NAMALWA (cell line): ENCODE measurements around the gene SFMBT1.
"Not testable (repeated sequence)": the region's sequence is repeated elsewhere in the genome, so short reads cannot be mapped to it uniquely, and the experiment has no call there.

ENCODE experiments used
- DNase-seq: peaks from one replicate; pipeline ENCODE4 v3.0.0-alpha.2; 2015; ENCODE audit warnings: low spot score

SFMBT1 gene

DNA sequence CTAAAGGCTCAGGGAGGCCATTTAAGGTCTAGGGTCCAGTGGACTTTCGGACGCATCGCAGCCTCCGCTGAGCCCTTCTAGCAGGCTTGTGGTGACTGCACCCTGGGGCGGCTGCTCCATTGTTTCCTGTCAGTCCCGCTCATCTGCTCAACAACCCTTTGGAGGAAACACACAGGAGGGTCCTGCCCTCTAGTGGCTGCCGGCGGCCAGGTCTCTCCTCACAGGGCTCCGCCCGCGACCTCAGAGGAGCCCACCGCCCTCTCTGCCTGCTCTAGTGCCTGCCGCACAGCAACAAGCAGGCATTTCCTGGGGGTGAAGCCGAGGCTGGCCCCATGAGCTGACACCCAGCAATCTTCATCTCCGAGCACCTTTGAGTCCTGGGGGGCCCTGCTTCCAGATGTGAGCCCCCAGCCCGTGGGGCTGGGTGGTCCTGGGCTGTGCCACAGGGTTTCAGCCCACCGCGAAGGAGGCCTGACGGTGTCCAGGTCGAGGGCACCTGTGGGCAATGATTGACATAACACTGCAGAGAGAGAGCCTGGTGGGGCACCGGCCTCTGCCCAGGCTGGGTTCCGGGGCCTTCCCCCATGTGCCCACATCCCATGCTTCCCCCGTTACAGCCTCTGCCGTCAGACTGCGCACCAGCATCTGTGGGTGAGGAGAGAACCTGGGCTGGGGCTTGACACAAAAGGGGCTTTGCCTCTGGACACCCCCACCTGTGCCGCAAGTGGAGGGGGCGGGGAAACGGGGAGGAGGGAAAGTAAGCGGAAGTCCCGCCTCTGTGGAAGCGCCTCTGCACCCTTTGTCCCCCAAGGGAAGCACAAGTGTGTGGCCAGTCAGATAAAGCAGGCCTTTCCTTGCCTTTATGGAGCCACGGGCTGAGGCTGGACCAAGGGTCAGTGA is 27.0 kb upstream of the SFMBT1 start:
- peak; percentile 81 for DNase-seq

DNA sequence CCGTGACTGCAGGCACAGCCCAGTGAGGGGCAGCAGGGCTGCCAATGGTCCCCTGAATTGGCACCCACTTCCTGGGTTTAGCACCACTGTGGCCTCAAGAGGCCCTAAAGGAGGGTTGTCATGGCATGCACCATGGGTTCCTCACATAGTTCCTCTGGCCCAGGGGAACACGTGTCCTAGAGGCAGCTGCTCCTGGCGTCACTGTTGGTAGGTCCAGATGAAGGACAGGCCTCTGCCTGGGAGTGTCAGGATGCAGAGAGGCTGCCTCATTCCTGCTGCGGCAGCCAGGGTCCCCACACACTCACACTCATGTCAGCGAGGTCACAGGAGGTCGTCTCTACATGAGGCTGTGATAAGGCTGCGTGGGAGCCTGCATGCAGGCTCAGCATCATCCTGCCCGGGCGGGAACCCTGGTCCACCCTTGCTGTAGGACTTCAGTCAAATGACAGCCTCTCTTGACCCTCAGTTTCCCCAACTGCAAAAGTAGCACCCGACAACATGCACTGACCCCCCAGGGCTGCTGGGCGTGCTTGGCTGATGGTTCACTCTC is 26.1 kb upstream of the SFMBT1 start:
- DNase-seq: no peak

DNA sequence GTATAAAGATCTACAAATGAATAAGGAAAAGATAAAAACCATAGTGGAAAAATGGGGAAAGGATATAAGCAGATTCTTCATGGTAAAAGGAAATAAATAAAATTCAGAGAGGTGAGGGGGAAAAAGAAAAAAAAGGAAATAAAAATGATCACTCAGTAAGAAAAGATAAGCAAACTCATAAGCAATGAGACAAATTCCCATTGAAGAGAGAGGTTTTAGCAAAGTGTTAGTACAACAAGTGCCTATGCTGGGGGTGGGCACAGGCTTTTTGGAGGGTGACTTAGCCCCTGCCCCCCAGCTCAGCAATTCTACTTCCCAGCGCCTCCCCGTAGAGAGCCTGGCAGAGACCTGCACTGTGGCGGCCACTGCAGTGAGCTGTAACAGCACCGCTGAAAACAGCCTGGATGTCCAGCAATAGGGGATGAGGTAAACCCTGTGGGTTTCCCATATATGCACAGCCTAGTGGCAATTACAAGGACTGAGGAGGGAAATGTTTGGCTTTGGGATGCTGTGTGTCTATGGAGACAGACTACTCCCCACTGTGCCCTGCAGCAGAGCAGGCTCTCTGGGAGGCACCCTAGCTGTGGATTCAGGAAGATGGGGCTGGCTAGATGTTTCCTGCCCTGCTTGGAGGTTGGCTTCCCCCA is 23.7 kb upstream of the SFMBT1 start:
- no peak for DNase-seq

DNA sequence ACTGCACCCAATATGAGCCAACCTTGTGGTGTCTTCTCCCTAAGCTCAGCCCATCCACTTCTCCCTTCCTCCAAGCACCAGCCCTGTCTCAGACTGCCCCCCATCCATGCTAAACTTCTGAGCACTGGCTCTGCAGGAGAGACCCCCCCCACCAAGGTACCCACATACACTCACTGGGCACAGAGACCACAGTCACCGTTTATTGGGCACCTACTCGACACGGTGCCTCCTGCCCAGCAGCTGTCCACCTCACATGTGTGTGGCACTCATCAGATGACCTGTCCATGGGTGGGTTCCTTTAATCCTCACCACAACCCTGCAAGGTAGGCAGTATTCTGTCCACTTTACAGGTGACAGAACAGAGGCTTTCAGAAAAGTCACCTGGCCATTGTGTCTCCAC is 22.3 kb upstream of the SFMBT1 start:
- DNase-seq: no peak

DNA sequence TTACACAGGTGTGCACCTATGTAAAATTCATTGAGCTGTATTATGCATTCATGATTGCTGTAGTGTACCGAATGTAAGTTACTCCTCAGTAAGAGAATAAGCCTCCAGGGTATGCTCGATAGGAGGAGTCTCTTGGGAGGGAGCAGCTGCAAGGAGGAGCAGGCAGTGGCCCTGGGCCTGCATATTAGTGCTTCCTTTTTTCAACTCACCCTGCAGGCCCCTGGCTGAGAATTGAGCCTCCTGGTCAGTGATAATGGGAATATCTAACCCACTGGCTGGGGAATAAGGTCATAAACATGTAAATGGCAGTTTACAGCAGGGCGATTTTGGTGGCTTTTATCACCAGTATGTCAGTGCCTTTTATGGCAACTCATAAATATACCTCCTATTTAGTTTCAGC is 21.7 kb upstream of the SFMBT1 start:
- no peak for DNase-seq

DNA sequence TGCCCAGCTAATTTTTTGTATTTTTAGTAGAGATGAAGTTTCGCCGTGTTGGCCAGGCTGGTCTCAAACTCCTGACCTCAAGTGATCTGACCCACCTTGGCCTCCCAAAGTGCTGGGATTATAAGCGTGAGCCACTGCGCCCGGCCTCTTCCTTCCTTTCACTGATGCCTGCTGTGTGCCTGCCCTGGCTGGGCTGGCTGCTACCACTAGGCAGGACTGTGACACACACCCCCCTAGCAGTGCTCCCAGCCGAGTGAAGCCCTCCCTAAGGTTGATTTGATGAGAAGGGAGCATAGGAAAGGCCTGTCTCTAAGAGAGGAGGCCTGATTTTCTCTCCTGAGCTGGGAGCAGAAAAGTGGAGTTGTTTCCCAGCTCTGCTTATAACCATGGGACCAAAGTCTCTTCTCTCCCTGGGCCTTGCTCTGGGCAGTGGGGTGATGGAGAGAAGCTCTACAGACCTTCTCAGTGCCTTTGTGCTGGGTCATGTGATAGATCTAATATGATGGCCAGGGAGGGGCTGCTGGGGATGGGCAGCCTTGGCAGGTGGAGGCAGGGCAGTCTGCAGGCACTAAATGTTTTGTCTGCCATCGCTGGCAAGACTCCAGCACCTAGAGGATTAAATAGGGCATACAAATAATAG is 20.1 kb upstream of the SFMBT1 start:
- no peak for DNase-seq

DNA sequence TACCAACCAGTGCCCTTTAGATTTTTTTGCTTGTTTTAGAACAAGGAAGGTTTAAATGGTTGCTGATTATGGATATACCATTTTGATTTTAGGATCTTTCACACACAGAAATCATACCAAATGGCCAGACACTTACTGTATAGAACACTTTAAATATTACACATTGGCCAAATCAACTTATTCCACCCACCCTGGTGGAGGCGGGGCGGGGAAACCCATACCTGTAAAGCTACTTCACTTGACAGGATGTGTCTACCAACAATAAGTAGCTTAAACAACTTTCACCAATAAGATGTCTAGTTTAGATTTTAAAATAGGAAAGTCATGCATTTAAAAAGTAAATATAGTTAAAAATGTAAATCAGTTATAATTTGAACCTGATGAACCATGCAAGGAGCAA is 17.0 kb upstream of the SFMBT1 start:
- DNase-seq: no peak

DNA sequence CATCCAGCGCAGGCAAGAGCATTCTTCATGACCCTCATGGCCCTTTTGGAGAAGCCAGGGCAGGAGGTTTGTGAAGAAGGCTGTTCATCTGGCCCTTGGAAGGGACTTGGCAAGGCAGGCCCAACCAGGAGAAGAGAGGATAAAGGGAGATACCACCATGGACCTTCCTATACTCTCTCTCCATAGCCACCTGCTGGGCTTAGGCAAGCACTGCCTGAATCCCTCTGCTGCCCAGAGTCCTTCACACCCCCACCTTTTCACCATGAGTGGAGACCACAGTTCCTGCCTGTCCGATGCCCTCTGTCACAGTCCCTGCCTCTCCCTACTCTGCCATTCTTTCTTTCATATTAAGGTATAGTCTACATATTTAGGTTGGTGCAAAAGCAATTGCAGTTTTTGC is 10.6 kb upstream of the SFMBT1 start:
- DNase-seq: peak; percentile 12

DNA sequence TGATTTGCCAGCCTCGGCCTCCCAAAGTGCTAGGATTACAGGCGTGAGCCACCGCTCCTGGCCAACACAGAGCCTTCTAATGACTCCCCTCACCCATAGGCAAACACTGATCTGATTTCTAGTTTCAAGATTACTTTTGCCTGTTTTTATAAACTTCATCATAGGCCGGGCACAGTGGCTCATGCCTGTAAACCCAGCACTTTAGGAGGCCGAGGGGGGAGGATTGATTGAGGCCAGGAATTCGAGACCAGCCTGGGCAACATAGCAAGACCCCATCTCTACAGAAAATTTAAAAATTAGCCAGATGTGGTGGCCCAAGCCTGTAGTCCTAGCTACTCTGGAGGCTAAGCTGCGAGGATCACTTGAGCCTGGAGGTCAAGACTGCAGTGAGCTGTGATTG is 8.4 kb upstream of the SFMBT1 start:
- DNase-seq: not testable (repeated sequence)

DNA sequence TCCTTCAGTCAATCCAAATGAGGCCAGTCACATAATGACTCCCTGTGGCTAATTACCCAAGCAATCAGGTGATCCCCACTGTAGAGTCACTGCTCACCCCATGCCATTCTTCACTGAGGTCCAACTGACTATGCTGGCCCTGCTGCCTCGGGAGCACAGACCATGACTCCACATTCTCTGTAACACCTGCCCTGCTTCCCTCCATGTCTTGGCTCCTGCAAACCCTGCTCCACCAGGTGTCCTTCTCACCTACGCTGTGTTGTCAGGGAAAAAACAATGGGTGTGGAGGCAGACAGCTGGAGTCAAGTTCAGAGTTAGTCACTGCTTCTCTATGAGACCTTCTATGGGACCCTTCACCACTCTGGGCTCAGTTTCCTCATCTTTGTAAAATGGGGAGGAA is 6.1 kb upstream of the SFMBT1 start:
- no peak for DNase-seq

DNA sequence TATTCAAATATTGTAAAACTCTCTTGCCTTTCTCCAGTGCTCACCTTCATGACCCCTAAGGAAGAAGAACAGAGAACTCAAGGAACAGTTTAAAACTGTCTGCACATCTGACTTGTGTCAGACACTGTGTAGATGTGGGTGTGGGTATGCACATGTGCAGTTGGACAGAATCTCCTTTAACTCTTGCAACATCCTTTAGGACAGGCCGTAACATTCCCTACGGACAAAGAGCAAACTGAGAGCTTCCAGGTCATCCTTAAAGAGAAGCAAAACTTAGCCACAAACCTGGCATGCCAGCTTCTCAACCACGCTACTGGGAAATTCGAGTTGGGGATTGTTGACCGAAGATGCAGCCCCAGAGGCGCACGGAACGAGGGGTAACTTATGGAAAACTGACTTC is 4.1 kb upstream of the SFMBT1 start:
- no peak for DNase-seq

DNA sequence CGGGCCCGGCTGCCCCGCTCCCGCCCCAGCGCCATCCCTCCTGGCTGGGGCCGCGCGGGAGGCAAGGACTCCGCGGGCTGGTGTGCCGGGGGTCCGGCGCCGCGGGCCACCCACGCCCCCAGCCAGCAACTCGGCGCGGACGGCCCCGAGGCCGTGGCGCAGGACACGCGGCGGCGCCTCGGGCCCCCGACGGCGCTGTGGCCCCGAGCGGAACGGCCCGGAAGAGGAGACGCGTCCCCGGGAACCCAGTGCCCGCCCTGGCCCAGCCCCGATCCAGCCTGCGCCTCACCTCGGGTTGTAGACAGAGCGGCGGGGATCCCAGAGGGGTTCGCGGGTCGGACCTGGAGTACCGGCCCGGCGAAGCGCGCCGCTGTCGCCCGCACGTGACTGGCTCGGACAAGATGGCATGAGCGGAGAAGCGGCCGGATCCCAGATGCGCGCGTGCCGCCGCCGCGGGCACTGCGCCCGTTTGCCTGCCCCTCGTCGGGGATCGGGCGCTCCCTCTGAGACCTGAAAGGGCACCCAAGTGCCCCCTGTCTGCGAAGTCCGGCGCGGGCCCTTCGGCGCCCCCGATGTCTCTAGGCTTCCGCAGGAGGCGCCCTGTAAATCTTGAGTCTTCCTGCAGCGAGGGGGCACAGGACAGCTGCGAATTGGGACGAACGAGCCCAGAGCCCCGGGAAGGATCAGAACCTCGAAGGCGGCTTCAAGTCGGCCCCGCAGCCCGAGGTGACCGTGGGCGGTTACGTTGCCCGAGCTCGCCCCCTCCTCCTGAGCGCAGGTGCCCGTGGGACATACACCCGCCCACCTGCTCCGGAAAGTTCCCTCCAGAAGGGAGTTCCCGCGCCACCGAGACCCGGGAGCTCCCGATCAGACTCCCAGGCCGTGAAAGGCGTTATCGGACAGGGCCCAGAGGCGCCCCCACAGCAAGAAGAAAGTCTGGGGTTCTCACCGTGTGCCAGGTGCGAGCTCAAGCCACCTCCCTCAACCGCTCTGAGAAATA is 598 bp upstream of the SFMBT1 start:
- no peak for DNase-seq

DNA sequence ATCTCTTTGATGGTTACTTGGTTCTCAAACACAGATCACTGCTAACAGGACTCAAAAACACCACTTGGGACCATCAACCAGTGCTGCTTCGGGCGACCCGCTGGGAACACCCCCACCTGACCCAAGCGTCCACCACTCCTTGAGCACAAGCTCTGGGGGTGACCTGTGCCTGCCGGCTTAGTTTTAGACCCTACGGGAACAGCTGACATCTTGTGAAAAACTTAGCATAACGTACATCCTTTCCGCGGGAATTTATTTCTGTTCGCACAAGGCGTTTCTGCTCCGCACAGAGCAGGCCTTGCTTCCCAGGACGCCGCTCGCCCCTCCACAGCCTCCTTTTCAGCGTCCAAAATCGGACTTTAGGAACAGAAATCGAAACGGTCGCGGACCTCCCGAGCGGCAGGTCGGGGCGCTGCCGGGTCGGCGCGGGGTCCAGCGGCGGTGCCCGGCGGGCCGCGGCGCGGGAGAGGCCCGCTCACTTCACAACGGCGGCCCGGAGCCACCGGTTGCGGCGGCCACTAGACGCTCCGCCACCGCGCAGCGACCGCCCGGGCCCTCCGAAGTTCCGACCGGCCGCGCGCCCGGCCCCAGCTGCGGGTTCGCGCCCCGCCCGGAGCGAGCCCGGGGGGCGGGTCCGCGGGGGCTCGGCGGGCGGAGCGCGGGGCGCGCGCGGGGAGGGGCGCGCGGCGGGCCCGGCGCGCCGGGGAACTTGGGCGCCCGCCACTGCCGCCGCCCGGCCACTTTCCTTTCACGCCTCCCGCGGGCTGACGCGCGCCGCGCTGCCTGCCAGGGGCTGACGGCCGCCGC is 959 bp downstream of the SFMBT1 start:
- DNase-seq: peak; percentile 39

DNA sequence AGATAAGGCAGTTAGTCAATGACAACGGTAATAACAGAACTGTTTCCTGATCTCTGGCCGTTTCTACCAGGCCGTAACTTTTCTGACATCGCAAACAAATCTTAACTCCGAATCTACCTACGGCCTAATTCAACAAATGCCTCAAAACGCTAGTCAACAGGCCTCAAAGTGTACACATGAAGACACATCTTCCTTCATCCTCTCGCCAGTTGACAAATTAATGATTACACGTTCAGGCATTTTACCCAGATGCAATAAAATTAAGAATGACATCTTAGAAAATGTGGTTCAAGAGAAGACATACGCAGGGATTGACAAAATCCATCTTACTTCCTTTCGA is 1.5 kb downstream of the SFMBT1 start:
- DNase-seq: peak; percentile 16

DNA sequence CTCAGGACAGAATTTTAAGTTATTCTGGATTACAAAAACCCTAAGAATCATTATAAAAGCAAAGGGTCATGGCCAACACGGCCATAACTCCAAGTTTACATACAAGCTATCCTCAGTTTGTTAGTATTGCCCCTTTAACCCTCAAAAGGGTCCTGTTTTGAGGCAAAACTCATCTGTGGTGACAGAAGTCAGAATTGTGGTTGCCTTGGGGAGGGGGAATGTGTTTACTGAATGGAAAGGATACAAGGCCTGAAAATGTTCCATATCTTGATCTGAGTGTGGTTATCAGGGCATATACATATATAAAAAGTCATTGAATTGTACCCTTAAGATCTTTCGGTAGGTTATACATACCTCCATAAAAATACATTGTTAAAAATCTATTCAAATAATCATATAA is 2.1 kb downstream of the SFMBT1 start:
- DNase-seq: no peak

DNA sequence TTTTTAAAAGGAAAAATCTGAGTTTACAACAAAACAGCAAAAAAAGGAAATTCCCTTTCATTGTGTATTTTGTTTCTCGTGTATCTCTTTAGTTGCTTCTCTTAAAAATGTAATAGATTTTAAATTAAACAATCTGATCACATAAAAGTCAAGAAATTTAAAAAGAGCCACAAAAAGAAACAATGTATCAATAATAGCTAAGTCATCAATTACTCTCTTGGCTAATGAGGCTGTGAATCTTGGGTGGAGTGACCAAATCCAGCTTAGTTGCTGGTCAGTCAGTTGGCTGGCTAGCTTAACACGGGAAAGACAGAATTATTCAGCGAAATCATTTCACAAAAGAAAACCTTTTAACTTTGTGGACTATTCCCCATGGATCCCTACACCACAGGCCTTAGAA is 3.2 kb downstream of the SFMBT1 start:
- no peak for DNase-seq

DNA sequence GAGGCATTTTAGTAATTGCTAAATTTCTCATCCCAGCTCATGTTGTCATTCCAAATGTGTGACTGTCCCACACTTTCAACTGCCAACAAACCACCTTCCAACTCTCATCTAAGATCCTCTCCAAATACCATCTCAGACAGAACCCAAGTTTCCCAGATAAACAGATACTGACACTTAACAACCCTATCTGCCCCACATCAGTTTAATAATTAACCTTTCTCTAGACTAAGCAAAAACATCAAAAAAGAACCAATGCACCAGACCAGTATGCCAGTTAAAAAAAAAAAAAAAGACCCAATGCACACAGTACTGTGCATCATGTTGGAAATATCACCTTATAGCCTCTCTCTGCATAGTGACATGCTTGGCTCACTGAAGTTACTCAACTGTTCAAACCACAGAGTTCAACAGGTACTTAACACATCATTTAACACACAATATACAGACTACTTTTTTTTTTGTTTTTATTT is 5.5 kb downstream of the SFMBT1 start:
- DNase-seq: no peak

DNA sequence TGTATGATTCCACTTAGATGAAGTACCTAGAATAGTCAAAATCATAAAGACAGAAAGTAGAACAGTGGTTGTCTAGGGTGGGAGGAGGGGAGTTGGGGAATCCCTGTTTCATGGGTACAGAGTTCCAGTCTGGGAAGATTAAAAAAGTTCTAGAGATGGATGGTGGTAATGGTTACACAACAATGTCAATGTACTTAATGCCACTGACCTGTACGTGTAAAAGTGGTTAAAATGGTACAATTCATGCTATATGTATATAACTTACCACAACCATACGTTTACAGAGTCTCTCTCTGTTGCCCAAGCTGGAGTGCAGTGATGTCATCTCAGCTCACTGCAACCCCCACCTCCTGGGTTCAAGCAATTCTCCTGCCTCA is 6.5 kb downstream of the SFMBT1 start:
- DNase-seq: no peak

DNA sequence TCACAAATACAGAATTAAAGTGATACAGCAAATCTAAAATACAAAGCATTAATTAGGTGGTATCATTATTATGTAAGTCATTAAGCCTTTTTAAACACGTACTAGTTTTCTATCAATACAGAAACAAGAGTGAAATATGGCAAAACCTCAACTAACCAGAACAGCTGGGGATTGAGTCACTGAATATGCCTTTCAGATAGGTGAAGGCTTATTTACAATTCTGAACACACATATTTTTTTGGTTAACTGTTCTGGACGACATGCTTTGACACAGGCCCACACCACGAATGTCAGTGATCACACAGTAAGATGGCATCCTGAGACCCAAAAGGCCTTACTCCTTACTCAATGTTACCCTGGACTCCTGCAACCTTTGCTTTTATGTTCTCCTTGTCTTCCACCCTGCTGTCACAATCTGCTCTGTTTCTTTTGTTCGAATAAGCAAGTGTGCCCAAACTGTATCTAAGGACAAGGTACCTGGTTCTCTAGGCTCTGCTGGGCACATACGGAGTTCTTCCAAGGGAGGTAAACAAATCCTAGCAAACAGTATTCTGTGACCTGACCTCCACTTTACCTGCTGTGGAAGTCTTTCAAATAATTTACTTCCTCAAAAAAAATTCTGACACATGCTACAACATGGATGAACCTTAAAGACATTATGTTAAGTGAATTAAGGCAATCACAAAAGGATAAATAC is 7.0 kb downstream of the SFMBT1 start:
- DNase-seq: no peak
